Adrenal gland (tissue), 5 donors: ENCODE data around the gene SEMA5A.

ENCODE experiments used
- CTCF ChIP-seq, 6 experiments: fragments of 450-650 bp in 4 of 6; fragments of 200-600 bp in 2 of 6; sonication (generic) in 1 of 6; IDR thresholded peaks; 1 replicate in 5 of 6; 2 replicates in 1 of 6; pipeline versions ENCODE4 v1.5.1 to v1.8.0; 2016 to 2021; ENCODE audit warnings: antibody characterized with exemption in 6 of 6, mild to moderate bottlenecking in 2 of 6, moderate library complexity in 1 of 6
- POLR2A ChIP-seq, 2 donors: fragments of 450-650 bp; IDR thresholded peaks; one replicate each; pipeline ENCODE4 v1.6.1; 2017; ENCODE audit warnings: antibody characterized with exemption in 2 of 2, mild to moderate bottlenecking in 2 of 2, moderate library complexity in 1 of 2
- donor health status: DM: no; HTN: no; CAD: no.

GRCh38 chr5:9056046-9056445 is 489.8 kb downstream of the SEMA5A start:
- TF ChIP-seq CTCF (IDR thresholded peaks at IDR 0.05) = no peak
- no peak for TF ChIP-seq POLR2A (IDR thresholded peaks at IDR 0.05)
